HS-27A (cell line): ENCODE measurements around the gene ATAD3C.
"Not testable (repeated sequence)": the region's sequence is repeated elsewhere in the genome, so short reads cannot be mapped to it uniquely, and the experiment has no call there.

ENCODE experiments used
- DNase-seq: peaks from one replicate; pipeline ENCODE4 v3.0.0-alpha.2; 2012; ENCODE audit warnings: low read depth, missing footprints

The ATAD3C gene, protein sequence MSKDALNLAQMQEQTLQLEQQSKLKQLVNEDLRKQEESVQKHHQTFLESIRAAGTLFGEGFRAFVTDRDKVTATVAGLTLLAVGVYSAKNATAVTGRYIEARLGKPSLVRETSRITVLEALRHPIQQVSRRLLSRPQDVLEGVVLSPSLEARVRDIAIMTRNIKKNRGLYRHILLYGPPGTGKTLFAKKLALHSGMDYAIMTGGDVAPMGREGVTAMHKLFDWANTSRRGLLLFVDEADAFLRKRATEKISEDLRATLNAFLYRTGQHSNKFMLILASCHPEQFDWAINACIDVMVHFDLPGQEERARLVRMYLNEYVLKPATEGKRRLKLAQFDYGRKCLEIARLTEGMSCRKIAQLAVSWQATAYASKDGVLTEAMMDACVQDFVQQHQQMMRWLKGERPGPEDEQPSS

DNA sequence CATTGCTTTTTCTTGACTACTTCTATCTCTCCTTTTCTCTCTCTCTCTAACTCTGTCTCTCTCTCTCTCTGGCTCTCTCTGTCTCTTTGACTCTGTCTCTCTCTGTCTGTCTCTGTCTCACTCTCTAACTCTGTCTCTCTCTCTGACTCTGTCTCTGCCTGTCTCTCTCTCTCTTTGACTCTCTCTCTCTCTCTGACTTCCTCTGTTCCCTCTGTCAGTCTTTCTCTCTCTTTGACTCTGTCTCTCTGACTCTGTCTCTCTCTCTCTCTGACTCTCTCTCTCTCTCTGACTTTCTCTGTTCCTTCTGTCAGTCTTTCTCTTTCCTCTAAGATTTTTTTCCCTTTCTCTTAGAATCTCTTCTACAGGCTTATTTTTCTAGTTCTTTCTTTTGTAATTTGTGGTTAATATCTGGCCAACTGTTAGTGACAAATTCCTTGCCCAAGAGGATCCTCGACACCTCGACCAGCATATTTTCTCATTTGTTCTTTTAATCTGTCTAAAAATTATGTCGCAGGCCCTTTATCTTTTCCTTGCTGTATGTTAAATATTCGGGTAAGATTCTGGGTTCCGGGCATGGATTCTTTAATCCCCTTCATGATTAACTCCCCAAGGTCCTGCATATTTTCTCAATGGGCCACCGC lies at the start of gene ATAD3C:
Gene ATAD3C, plus strand, starts transcription at position 591 of the 641 bp plus-strand sequence. CDS start 995 bp downstream, outside the sequence.
- DNase-seq = no peak

GRCh38 chr1:1399872-1400575 lies 49.5 kb upstream of the ATAD3C start:
- no peak for DNase-seq

DNA sequence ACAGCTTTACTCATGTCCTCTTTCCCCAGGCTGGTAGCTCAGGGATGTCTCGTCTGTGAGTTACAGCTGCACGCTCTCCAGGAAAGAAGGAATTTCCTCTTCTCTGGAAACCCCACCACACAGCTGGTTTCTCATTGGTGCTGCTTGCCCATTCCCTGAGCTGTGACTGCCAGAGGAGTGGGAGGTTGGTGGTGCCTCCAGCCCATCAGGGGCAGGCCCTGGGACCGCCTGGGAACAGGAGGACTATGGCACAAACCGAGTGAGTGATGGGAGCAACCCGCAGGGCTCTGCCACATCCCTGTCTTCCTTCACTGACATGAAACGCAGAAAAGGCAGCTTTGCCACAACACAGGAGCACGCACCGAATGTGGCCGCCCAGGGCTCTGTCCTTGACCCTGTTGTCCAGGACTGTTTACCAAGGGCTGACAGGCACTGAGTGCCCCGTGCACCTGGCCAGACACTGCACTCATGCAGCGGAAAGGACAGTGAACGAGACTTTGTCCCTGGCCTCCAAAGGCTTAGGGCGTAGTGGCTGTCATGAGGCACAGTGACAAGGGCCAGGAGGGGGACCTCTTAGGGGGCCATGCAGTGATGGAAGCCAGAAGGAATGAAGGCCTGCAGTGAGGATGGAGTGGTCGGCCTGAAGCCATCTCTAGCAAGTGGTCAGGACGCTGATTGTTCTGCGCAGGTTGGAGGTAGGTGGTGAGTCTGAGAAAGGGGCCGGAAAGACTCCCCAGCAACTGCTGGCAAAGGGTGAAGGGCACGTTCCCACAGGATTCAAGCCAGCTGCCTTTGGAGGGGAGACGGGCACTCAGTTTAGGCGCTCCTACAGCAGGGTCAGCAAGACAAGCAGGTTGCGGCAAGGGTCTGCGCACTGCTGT lies 48.7 kb upstream of the ATAD3C start:
- no peak for DNase-seq

GRCh38 chr1:1401457-1402010 lies 48.0 kb upstream of the ATAD3C start:
- DNase-seq = no peak

DNA sequence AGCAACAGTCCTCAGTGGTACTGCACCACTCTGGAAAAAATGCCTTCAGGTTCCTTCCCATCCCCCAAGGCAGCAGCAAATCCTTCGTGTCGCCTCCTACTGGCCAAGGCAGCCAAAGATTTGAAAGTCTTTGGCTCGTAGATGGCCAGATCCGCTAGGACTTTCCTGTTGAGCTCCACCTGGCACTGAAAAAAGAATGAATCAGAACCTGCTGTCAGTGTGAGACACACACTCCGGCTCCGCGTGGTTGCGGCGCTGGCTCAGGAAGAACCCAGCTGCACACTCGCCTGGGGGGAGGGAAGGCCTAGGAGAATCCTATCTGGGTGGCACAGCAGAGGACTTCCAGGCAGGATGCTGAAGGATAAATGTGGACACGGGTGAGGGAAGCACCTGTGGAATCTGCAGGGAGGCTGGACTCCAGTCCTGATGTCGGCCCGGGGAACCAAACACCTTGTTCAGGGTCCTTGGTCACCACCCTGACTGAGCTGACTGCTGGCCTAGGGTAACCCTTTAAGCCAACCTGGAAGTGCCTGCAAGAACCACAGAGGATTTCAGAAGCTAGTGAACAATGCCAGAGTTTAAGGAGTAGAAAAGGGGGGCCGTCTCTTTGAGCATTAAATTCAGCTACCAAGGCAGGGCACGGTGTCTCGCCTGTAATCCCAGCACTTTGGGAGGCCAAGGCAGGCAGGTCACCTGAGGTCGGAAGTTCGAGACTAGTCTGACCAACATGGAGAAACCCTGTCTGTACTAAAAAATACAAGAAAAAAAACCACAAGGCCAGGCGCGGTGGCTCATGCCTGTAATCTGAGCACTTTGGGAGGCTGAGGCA lies 47.2 kb upstream of the ATAD3C start:
- no peak for DNase-seq

- not testable (repeated sequence) for DNase-seq
Observed at GRCh38 chr1:1402901-1403392, 46.5 kb upstream of the ATAD3C start.

- DNase-seq = no peak
Observed at GRCh38 chr1:1403653-1404052, 45.8 kb upstream of the ATAD3C start.

GRCh38 chr1:1406101-1406820 lies 43.2 kb upstream of the ATAD3C start:
- DNase-seq = no peak

- peak; percentile 70 for DNase-seq
Observed at GRCh38 chr1:1406821-1407635, 42.5 kb upstream of the ATAD3C start, which contains the start of gene MRPL20. TSS of gene MRPL20 (minus strand) at chr1:1407293. CDS start at chr1:1407217, 76 bp downstream.

GRCh38 chr1:1407636-1408318 lies 41.7 kb upstream of the ATAD3C start:
- no peak for DNase-seq

GRCh38 chr1:1410238-1410637 lies 39.3 kb upstream of the ATAD3C start:
- DNase-seq = not testable (repeated sequence)

DNA sequence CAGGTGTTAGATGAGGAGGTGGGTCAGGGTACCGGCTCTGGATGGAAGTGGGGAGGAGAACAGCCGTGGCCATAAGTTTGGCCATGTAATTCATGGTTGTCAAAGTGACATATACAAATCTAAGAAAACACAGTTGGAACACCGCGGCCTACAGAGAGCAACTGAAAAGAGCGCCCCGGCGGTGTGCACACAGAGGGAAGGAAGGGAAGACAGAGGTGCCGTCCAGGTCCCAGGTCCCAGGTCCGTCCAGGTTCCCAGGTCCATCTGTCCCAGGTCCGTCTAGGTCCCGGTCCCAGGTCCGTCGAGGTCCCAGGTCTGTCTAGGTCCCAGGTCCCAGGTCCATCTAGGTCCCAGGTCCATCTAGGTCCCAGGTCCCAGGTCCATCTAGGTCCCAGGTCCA lies 37.9 kb upstream of the ATAD3C start:
- DNase-seq = no peak

GRCh38 chr1:1412311-1412902 lies 37.1 kb upstream of the ATAD3C start:
- not testable (repeated sequence) for DNase-seq

- no peak for DNase-seq
Observed at GRCh38 chr1:1415751-1416150, 33.7 kb upstream of the ATAD3C start.

DNA sequence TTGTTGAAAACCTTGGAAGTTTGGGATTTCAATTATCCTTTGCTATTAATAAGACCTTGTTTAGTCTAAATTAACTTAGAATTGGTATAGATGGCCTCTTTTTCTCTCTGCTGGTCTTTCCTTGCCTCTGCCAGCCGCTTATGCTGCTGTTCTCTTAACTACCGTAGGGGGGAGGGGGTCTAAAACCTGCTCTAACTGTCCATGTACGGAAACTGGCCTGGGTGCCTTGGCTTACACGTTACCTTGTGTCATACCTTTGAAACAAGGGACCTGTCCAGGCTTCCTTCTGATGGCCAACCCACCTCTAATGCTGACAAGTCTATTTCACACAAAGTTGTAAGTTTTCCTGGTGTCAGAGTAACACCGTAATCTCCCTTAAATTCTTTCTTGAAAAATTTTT lies 32.1 kb upstream of the ATAD3C start:
- DNase-seq = not testable (repeated sequence)

- not testable (repeated sequence) for DNase-seq
Observed at GRCh38 chr1:1417825-1418463, 31.5 kb upstream of the ATAD3C start.
